GM19372 (cell line): ENCODE data around the gene POLA2.

Experiments
- ATAC-seq: cut with Tn5 transposase; IDR thresholded peaks from one replicate; pipeline ENCODE4 v1.9.1; 2021; ENCODE audit warnings: mild to moderate bottlenecking, low read depth, moderate library complexity; ENCODE audit not compliant: unreplicated experiment

POLA2 gene

DNA sequence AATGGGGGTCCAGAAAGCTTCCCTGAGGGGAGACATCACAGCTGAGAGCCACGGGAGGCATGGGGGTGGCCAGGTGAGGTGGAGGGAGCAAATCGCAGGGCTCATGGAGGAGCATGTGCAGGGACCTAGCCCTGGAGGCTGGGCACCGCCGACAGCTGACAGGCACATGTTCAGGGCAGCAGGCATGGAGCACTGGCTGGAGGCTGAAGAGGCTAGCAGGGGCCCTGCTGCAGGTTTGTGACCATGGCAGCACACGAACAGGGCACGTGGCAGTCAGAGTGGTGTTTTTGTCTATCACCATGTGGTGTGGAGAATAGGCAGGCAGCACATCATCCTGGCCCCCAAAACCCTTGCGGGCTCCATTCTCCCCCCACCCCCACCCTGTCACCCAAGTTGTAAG is 42.9 kb downstream of the POLA2 start:
- no peak for ATAC-seq

DNA sequence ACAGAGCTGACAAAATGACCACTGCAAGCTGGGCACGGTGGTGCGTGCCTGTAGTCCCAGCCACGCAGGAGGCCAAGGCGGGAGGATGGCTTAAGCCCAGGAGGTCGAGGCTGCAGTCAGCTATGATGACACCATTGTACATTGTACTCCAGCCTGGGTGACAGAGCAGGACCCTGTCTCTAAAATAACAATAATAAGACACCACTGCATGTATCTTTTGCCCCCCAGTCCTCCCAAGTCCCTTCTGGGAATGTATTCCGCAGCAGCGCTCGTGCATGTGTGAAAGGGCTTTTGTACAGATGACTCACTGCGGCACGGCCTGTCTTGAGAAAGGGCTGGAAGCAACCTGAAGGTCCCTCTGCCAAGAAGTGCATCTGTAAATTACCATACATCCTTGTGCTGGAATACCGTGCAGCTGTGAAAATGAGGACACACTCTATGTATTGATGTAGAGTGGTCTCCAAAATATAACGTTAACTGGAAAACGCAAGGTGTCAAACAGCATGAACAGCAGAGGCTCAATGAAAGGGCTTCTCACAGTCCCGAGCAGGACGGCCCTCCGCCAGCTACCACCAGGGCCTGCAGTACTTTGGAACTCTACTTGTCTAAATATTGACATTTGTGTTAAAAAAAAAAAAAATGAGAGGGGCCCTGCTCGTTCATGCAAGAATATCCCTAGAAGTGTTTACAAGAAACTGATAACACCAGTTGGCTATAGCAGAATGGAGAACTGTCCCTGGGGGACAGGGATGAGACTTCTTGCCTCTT is 43.9 kb downstream of the POLA2 start:
- no peak for ATAC-seq

DNA sequence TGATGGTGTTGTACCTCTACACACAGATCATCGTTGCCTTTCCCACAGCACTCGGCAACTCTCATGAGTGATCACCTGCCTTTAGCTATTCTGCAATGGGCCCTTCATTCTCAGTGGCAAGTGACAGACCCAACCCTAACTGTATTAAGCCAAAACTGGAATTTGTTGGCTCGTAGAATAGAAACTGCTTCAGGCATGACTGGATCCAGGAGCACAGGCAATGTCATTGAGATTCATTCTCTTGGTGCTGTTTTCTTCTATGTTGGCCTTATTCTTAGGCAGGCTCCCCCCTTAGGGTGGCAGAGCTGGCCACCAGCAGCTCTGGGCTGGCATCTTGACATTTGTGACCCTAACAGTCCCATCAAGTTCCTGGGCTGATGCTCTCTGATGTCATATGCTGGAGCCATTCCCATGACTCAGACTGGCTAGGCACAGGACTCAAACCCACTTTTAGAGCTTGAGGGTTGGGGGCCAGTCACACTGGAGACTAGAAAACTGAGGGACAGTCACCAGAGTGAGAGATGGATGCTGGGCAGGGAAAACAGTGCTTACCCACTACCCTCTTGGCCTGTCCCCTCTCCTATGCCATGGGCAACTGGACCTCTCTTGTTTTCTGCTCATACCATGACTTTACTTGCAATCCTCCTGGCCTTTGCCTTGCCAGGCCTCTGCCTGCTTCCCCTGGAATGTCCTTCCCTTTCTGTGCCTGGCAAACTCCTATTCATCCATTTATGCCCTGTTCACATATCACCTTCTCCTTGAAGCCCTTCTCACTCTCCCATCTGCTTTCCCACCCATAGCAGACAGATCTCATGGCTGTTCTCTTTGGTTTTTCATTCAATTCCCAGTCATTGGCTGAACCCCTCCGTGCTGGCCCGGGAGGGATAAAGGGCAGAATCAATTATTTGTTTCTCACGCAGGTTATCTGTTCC is 45.8 kb downstream of the POLA2 start:
- no peak for ATAC-seq

DNA sequence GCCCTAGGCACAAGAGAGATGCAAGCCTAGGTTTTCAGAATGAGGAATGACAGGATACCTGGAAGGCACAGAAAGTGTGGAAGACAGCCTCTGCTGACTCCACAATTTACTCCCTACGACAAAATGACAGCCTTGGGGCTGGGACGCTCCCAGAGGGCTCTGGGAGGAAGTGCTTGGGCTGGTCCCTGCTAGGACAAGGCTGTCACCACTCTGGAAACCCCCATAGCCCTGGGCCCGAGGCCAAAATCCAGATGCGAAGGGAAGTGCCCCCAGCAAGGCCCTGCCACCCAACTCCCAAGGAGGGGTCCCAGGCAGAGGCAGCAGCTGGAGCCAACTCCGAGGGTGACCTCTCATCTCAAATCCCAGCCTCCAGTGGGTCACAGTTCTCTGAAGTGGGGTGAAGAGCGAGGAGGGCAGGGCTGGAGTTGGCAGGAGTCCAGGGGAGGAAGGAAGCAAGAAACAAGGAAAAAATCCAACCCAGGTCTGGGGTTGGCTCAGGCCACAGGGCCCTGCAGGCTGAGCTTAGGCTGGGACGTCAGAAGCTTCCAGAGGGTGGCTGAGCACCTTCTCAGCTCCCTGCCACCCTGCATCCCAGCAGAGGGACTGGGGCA is 46.6 kb downstream of the POLA2 start:
- no peak for ATAC-seq

DNA sequence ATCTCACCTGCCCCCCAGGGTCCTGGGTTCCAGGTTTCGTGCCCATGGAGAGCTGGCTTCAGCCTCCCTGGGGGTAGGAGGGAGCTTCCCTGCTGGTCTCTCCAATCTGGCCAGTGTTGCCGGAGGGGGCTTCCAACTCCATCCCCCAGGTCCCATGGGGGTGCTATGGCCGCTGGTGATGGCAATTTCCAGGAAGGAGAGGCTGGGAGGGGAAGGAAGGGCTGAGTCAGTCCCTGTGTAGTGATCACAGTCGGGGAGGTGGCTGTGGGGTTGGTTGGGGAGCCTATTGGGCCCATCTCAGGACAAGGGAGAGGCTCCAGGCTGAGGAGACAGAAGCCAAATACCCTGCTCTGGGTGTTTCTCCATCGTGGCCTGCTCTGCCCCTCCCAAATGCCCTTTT is 47.2 kb downstream of the POLA2 start:
- ATAC-seq: no peak

DNA sequence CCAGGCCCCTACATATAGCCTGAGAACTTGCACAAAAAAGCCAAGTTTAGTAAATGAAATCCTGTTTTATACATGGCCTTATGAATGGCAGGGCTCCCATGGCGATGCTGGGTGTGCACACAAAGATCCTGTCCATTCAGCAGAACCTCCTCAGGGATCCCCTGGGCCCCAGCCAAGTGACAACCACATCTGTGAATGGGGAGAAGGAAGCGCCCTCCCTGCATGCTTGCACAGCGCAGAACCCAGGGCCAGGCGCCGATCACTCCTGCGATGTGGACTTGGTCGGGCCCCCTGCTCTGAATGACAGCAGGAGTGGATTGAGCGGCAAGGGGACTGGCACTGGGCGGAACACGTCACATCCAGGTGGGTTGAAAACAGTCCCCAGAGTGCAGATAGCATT is 48.5 kb downstream of the POLA2 start:
- no peak for ATAC-seq

DNA sequence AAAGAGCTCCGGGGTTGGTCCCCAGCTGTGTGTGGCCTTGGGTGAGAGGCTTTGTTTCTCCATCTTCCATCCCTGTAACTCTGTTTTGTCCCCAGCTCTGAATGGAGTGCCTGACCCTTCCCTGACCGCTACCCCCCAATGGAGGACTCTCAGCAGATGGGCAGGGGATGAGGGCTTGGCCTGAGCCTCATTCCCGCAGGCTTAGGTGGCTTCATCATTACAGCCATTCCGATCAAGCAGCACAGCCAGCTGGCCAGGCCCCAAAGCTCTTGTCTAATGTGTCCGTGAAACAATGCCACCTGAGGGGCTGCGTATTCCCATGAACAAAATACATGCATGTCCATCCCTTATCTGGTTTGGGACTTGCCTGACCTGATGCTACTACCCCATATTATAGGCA is 49.0 kb downstream of the POLA2 start:
- ATAC-seq: no peak

DNA sequence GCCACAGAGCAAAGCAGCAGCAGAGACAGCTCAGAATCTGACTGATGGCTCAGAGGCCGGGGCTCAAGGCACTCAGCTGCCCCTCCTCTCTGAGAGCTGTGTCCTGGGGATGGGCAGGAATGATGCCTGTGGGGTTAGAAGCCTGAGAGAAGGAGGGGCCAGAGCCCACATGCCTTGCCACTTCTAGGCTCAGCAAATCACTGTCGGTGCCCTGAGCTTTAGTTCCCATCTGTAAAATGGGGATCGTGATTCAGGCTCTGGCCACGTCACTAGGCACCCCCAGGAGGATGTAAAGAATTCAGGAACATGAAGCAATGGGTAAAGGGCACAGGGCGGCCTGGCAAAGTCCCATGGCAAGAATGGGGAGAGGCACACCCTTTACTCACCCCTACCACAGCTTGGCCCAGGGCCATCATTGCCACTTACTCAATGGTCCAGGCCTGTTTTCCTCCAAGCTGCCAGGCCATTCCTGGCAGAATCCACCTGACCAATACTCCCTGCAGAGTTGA is 49.5 kb downstream of the POLA2 start:
- no peak for ATAC-seq

DNA sequence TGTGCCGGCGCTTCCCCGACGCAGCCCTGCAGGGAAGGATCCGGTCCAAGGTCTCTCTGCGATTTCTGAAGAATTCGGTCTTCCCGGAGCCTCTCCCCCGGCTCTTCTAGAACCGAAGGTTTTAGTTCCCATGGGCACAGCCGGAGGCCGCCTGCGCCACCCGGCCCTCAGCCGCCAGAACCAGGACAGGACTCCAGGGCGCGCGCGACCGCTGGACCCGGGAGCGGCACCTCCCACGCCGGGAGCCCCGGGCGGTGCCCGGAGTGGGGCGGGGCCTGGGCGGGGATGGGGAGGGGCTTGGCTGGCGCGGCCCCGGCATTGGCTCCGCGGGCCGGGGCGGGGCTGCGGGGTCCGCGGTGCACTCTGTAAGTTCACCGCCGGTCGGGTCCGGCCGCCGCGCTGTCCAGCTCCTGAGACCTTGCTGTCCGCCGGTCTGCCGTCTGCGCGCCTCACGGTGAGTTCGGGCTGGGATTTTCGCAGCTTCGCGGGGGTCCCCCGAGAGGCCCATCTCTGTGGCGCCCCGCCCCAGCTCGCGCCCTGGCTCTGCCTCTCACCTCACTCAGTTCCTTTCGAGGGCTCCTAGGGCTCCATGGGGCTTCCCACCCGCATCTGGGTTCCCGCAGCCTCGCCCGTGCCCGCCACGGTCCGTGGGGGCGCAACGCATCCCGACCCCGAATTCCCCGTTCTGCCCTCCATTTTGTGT is 52.9 kb downstream of the POLA2 start, which contains the start of gene CDC42EP2:
Gene CDC42EP2 (plus strand): TSS at position 366 of the 703 bp plus-strand sequence. CDS start 6,033 bp downstream, outside the sequence.
- ATAC-seq: peak; percentile 73

DNA sequence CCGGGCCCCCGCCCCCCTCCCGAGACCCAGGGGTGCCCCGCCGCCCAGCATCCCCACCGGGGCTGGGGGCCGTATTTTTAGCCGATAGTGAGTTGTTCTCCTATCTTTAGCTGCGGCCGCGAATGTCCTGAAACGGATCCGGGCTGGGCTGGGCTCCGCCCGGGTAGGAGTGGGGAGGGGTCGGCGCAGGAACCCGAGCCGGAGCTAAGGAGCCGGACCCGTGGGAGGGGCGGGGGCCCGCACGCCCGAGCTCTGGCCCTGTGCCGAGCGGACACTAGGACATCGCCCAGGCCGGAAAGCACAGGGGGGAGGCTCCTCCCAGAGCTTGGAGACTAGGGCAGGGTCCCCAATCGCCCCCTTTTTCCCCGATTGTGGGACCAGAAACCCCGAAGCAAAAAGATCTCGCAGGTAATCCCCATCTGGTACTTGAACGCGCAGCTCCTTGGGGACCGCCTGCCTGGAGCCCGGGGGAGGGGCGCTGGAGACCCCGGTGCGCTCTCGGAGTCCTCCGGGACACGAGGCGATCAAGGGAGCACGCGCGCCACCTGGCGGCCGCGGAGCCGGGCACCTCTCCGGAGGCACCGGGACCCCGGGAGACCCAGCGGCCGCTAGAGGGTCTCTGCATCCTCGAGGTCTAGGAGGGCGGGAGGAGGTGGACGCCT is 53.6 kb downstream of the POLA2 start:
- ATAC-seq: no peak

DNA sequence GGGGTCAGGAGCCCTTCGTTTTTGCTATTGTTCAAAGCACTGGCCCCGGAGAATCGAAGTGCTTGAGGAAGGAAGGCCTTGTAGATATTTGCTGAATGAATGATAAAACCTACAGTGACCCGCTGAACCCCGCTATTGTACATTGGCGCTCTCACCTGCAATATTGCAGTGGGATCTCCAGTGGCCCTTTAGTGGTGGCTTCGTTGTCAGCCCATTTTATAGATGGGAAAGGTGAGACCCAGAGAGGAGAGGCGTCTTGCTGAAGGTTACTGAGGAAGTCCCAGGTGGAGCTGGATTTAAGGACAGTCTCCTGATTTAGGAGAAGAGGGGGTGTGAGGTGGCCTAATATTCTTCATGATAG is 54.1 kb downstream of the POLA2 start:
- no peak for ATAC-seq

DNA sequence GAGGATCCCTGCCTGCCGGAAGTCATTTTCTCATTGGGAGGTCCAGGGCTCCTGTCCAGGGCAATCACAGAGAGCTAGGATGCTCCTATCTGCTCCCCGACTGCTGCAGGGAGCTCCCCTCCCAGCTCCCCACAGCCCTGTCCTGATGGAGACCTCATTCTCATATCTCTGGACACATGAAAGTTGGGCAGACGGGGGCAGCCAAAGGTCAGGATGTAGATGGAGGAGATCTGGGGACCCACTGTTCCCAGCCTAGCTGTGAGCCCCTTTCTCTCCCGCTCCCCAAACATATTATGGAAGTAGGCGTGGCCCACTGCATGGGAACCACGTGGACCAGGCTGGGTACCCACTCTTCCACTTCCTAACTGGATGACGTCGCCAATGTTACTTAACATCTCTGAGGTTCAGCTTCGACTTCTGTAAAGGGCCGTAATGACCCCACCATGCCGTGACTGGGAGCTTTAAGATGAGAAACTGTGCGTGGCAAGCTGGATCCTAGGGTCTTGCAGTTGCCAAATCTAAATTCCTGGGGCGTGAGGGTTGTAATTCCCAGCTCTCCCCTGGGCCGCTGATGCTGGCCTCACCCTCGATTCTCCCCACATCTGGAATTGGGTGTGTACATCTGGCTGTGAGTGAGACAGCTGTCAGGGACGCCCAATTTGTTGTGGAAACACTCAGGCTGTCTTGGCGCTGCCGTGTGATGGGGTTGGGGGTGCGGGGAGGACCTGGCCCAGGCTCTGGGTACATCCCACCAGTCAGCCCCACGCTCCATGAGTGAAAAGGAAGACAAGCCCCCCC is 54.7 kb downstream of the POLA2 start:
- no peak for ATAC-seq

DNA sequence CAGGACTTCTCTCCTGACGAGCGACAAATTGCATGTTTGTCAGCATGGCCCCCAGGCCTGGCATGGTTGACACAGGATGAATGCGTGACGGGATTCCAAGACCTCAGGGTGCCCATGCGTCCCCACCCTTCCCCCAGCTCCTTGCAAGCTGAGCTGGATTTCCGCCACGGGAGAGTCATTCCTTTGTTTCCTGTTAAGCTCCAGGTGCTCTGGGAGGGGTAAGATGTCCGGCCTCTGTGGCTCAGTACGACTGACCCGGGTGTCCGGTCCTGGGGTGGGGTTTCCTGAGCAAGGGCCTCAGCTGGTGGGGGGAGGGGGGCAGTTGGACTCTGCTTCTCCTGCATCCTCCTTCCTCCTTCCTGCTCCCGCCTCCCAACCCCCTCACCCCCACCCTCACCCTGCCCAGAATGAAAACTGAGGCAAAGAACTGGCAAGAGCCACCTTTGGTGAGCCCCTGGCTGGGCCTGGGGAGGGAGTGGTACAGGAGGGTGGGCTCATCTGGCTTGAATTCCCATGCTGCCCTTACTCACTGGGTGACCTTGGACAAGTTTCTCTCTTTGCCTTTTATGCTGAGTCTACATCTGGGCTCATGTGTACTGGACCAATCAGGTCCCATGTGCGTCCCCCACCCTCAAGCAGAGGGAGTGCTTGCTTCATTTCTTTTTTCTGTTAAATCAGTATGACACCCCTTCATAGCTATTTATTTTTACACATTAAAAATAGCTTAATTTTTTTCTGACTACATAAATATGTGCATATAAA is 55.4 kb downstream of the POLA2 start:
- no peak for ATAC-seq

DNA sequence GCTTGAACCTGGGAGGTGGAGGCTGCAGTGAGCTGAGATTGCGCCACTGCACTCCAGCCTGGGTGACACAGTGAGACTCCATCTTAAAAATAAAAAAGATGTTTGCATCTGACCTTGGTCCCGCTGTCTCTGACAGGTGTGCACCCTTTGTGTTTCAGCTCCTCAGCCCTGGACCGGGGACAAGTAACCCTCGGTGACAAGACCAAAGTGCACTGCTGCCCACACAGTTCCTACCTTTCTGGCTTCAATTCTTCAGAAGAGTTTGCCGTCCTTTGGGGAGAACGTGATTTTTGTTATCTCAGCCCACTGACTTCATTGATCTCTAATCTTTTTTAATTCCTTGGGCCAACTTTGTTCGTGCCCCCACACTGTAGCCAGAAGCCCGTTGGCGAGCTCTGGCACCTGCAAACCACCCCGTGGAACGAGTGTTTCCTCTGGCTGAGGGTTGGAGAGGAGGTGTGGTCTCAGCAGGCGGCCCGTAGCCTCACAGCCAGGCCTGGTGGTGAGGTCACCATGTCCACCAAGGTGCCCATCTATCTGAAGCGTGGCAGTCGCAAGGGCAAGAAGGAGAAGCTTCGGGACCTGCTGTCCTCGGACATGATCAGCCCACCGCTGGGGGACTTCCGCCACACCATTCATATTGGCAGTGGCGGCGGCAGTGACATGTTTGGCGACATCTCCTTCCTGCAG is 58.8 kb downstream of the POLA2 start:
- no peak for ATAC-seq

DNA sequence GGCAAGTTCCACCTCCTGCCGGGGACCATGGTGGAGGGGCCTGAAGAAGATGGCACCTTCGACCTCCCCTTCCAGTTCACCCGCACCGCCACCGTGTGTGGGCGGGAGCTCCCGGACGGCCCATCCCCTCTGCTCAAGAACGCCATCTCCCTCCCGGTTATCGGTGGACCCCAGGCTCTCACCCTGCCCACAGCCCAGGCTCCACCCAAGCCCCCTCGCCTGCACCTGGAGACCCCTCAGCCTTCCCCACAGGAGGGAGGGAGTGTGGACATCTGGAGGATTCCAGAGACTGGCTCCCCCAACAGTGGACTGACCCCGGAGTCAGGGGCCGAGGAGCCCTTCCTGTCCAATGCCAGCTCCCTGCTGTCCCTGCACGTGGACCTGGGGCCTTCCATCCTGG is 59.3 kb downstream of the POLA2 start:
- no peak for ATAC-seq

DNA sequence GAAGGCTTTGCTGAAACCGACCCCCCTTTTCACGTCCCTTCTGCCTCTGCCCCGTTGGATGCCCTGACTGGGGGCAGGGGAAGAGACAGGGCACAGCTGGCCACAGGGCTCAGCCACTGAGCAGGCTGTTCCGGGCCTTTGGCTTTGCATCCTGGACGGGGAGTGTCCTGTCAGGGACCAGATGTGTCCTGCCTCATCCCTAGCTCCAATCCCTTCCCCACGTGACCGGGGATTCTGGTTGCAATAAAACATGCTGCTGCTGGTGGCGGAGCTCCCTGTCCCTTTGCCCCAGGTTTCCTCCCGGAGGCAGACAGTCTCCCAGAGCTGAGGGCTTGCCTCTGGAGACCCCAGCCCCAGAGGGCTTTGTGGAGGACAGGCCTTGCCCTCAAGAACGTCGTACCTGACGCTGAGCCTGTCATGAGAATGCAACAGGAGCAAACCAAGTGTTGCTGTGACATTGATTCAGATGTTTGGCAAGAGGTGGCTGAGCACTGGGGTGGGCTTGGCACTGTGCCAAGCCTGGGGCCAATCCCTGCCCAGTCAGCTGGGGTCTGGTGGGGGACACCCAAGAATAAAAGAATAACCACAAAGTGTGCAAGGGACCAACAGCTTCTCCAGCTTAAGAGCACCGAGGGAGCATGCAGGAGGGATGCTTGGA is 60.2 kb downstream of the POLA2 start:
- ATAC-seq: no peak

DNA sequence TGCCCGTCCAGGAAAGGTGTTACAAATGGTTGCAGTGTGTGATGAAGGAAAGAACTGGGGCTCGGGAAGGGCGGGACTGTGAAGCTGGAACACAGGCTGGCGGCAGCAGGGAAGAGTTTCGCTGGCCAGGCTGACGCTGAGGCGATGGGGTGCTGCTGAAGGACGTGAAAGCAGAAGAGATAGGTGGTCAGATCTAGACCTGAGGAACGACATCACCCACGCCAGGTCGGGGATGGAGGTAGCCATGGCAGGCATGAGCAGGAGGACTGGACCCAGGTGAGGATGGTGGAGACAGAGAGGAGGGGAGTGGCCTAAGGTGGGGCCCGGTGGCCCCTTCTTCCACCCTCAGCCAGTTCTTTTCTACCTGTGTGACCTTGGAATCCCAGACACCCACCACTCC is 62.1 kb downstream of the POLA2 start:
- ATAC-seq: no peak
